Activated CD4-positive, alpha-beta T cell treated with anti-CD3 and anti-CD28 coated beads, Interleukin-2, amount 50 U/mL, for 1 hour (primary cell): Measurements from ENCODE around the gene DDX41.

Experiments used
- DNase-seq: peaks from one replicate; pipeline ENCODE4 v3.0.0-alpha.2; 2020

Gene DDX41

GRCh38 chr5:177512736-177513380, 3.9 kb downstream of the DDX41 start:
- no peak for DNase-seq

GRCh38 chr5:177511796-177512675, 4.7 kb downstream of the DDX41 start:
- no peak for DNase-seq

- no peak for DNase-seq
These were observed 5.6 kb downstream of the DDX41 start for GRCh38 chr5:177511181-177511580.

- no peak for DNase-seq
These were observed 6.2 kb downstream of the DDX41 start for GRCh38 chr5:177510567-177511053.

- no peak for DNase-seq
These were observed 6.7 kb downstream of the DDX41 start for GRCh38 chr5:177509991-177510566.

GRCh38 chr5:177509381-177509951, 7.3 kb downstream of the DDX41 start, which contains the start of gene DOK3:
TSS of gene DOK3 (minus strand) at chr5:177509826. CDS start at chr5:177509540, 286 bp downstream.
- DNase-seq = no peak

- no peak for DNase-seq
These were observed 7.9 kb downstream of the DDX41 start for GRCh38 chr5:177508837-177509236.

GRCh38 chr5:177508221-177508611, 8.5 kb downstream of the DDX41 start:
- DNase-seq = no peak

GRCh38 chr5:177507596-177508220, 9.1 kb downstream of the DDX41 start:
- no peak for DNase-seq

GRCh38 chr5:177507165-177507564, 9.6 kb downstream of the DDX41 start:
- DNase-seq = no peak

- DNase-seq = no peak
These were observed 11.7 kb downstream of the DDX41 start for GRCh38 chr5:177505075-177505474.

- DNase-seq = no peak
These were observed 12.4 kb downstream of the DDX41 start for GRCh38 chr5:177504086-177505056.

- no peak for DNase-seq
These were observed 13.2 kb downstream of the DDX41 start for GRCh38 chr5:177503351-177504085.

GRCh38 chr5:177502886-177503285, 13.9 kb downstream of the DDX41 start:
- DNase-seq = no peak

GRCh38 chr5:177501874-177502678, 14.7 kb downstream of the DDX41 start:
- no peak for DNase-seq

- DNase-seq = peak; percentile 87
These were observed 15.9 kb downstream of the DDX41 start for GRCh38 chr5:177500685-177501522.

- DNase-seq = no peak
These were observed 16.9 kb downstream of the DDX41 start for GRCh38 chr5:177499842-177500241.

GRCh38 chr5:177498013-177498787, 18.6 kb downstream of the DDX41 start:
- DNase-seq = no peak
